GM18499 (cell line): Measurements from ENCODE around the gene ALPK3.
"Not testable (repeated sequence)": the region's sequence is repeated elsewhere in the genome, so short reads cannot be mapped to it uniquely, and the experiment has no call there.

Source experiments
- ATAC-seq: cut with Tn5 transposase; IDR thresholded peaks from one replicate; pipeline ENCODE4 v1.9.1; 2021; ENCODE audit warnings: moderate number of reproducible peaks; ENCODE audit not compliant: insufficient read depth, unreplicated experiment

Gene ALPK3

GRCh38 chr15:84842781-84843180 is 25.6 kb downstream of the ALPK3 start:
- ATAC-seq = no peak

- no peak for ATAC-seq
Measured at GRCh38 chr15:84844964-84845363, 27.8 kb downstream of the ALPK3 start.

GRCh38 chr15:84845631-84846030 is 28.5 kb downstream of the ALPK3 start:
- not testable (repeated sequence) for ATAC-seq

GRCh38 chr15:84846269-84846668 is 29.1 kb downstream of the ALPK3 start:
- ATAC-seq = no peak

- ATAC-seq = no peak
Measured at GRCh38 chr15:84847382-84847781, 30.2 kb downstream of the ALPK3 start.

- ATAC-seq = no peak
Measured at GRCh38 chr15:84852212-84852611, 35.1 kb downstream of the ALPK3 start.

GRCh38 chr15:84855136-84855535 is 38.0 kb downstream of the ALPK3 start:
- ATAC-seq = no peak

GRCh38 chr15:84855765-84856164 is 38.6 kb downstream of the ALPK3 start:
- ATAC-seq = no peak

- no peak for ATAC-seq
Measured at GRCh38 chr15:84856731-84857417, 39.7 kb downstream of the ALPK3 start.

GRCh38 chr15:84857418-84858004 is 40.4 kb downstream of the ALPK3 start:
- ATAC-seq = no peak

- no peak for ATAC-seq
Measured at GRCh38 chr15:84858231-84858630, 41.1 kb downstream of the ALPK3 start.

- no peak for ATAC-seq
Measured at GRCh38 chr15:84859144-84859543, 42.0 kb downstream of the ALPK3 start.

GRCh38 chr15:84859651-84860050 is 42.5 kb downstream of the ALPK3 start:
- no peak for ATAC-seq

GRCh38 chr15:84861781-84862180 is 44.6 kb downstream of the ALPK3 start:
- no peak for ATAC-seq

- ATAC-seq = no peak
Measured at GRCh38 chr15:84862214-84862975, 45.2 kb downstream of the ALPK3 start.

- no peak for ATAC-seq
Measured at GRCh38 chr15:84863565-84864443, 46.6 kb downstream of the ALPK3 start.

GRCh38 chr15:84864444-84864795 is 47.3 kb downstream of the ALPK3 start:
- ATAC-seq = no peak

- no peak for ATAC-seq
Measured at GRCh38 chr15:84865074-84865569, 48.0 kb downstream of the ALPK3 start.

GRCh38 chr15:84868037-84868880 is 51.1 kb downstream of the ALPK3 start:
- no peak for ATAC-seq

- ATAC-seq = no peak
Measured at GRCh38 chr15:84869510-84869909, 52.4 kb downstream of the ALPK3 start.
